ENCODE results near the gene SELENOV.

DNA sequence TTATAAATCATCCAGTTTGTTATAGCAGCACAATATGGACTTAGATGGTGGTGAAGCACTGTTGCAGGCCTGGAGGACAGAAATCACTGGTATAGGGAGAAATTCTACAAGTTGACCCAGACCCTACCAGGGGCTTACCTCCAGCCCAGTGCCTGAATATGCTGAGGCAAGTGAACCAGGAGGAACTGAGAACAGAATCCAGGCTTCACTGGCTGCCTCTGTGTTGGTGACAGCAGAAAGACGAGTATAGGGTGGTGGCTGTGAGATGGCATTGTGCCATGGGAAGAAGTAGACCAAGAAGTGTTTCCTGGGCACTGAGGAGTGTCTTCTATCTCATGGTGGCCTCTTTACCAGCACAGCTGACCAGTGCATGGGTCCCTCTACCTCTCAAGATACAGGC, 40.9 kb downstream of the SELENOV start:
- TF ChIP-seq YY1 (IDR thresholded peaks at IDR 0.05; ENCODE audit: insufficient read depth, insufficient read length) (no peak), SUZ12 (IDR thresholded peaks at IDR 0.05; ENCODE audit: extremely low read depth, insufficient read depth, insufficient read length) (no peak)
